Keratinocyte (primary cell): ENCODE measurements around the gene TMEM132C. TPM values are rescaled to one million over a fixed set of nuclear protein-coding genes. Genes with fewer than 3 reads are reported as not detected.

Experiments used
- DNase-seq: peaks from one replicate; pipeline ENCODE4 v3.0.0-alpha.2; 2011; ENCODE audit warnings: low read depth, missing footprints, low spot score
- FAIRE-seq: peaks from 2 replicates; lab custom pipeline; 2011; peaks lifted over from hg19 to GRCh38; lab: Jason Lieb, UNC
- H2AFZ ChIP-seq: 2 replicates; pipeline ENCODE4 v1.6.0; 2012; ENCODE audit warnings: low read length, control low read depth, inconsistent platforms; ENCODE audit not compliant: control insufficient read depth
- H3K27ac ChIP-seq: 2 replicates; pipeline ENCODE4 v1.5.1; 2011; ENCODE audit warnings: low read length; ENCODE audit not compliant: control insufficient read depth, insufficient read depth
- H3K27me3 ChIP-seq: 3 replicates; pipeline ENCODE4 v1.6.0; 2011; ENCODE audit warnings: low read length; ENCODE audit not compliant: control insufficient read depth, insufficient read depth; ENCODE audit errors: extremely low read depth
- H3K36me3 ChIP-seq, 2 experiments: 2 replicates in 1 of 2; 3 replicates in 1 of 2; pipeline ENCODE4 v1.5.1; 2011; ENCODE audit warnings: low read length in 2 of 2, mild to moderate bottlenecking in 1 of 2; ENCODE audit not compliant: control insufficient read depth in 2 of 2, insufficient read depth in 2 of 2; ENCODE audit errors: extremely low read depth in 1 of 2
- H3K4me1 ChIP-seq: 3 replicates; pipeline ENCODE4 v1.5.1; 2011; ENCODE audit warnings: low read length; ENCODE audit not compliant: control insufficient read depth, insufficient read depth; ENCODE audit errors: extremely low read depth
- H3K4me2 ChIP-seq: 3 replicates; pipeline ENCODE4 v1.6.0; 2011; ENCODE audit warnings: low read depth, low read length; ENCODE audit not compliant: control insufficient read depth, insufficient read depth; ENCODE audit errors: extremely low read depth
- H3K4me3 ChIP-seq, 3 experiments: fragments of 200-600 bp in 1 of 3; sonication (generic) in 1 of 3; 2 replicates in 2 of 3; 3 replicates in 1 of 3; pipeline ENCODE4 v1.5.1; 2011 to 2016; ENCODE audit warnings: low read length in 3 of 3, mild to moderate bottlenecking in 3 of 3, control low read depth in 2 of 3, inconsistent platforms in 1 of 3, low read depth in 1 of 3, mixed read lengths in 1 of 3, mixed run types in 1 of 3, moderate library complexity in 1 of 3; ENCODE audit not compliant: control insufficient read depth in 2 of 3, insufficient read depth in 2 of 3; ENCODE audit errors: extremely low read depth in 1 of 3
- H3K79me2 ChIP-seq: 2 replicates; pipeline ENCODE4 v1.6.0; 2012; ENCODE audit warnings: low read length; ENCODE audit not compliant: control insufficient read depth, insufficient read depth
- H3K9ac ChIP-seq: 3 replicates; pipeline ENCODE4 v1.6.0; 2011; ENCODE audit warnings: low read length; ENCODE audit not compliant: control insufficient read depth, insufficient read depth; ENCODE audit errors: extremely low read depth
- H3K9me1 ChIP-seq: 3 replicates; pipeline ENCODE4 v1.6.0; 2011; ENCODE audit warnings: low read length; ENCODE audit not compliant: control insufficient read depth, insufficient read depth; ENCODE audit errors: extremely low read depth
- H3K9me3 ChIP-seq: 2 replicates; pipeline ENCODE4 v1.5.1; 2012; ENCODE audit warnings: low read depth, low read length; ENCODE audit not compliant: control insufficient read depth
- H4K20me1 ChIP-seq: 3 replicates; pipeline ENCODE4 v1.6.0; 2011; ENCODE audit warnings: low read length; ENCODE audit not compliant: control insufficient read depth, insufficient read depth; ENCODE audit errors: extremely low read depth
- EZH2 ChIP-seq: IDR thresholded peaks from one replicate; pipeline ENCODE4 v1.6.1; 2012; ENCODE audit warnings: inconsistent platforms, mild to moderate bottlenecking, low read length, moderate library complexity
- dilution Hi-C: fragments of 300-500 bp; cut with MboI; formaldehyde crosslinking; loops from one replicate; pipeline ENCODE4 v1.7.0; 2020; ENCODE audit warnings: low sequenced_read_pairs; ENCODE audit not compliant: extremely low pct_ligation_motif_present
- polyA plus RNA-seq, 5 experiments: library from polyadenylated mRNA; depleted of rRNA in 3 of 5; stranded (reverse) in 3 of 5; stranded (forward) in 1 of 5; unstranded in 1 of 5; fragments of >200 nt; gene quantifications; 1 replicate in 1 of 5; 2 replicates in 3 of 5; 3 replicates in 1 of 5; pipeline versions ENCODE4 v1.2.1 to v1.2.3, GENCODE V29; 2011 to 2012; ENCODE audit warnings: missing spikeins in 2 of 5, low read depth in 1 of 5, low replicate concordance in 1 of 5
- TF ChIP-seq, protein P1 (sequence below), 3 experiments: IDR thresholded peaks in 1 of 3; conservative IDR thresholded peaks in 1 of 3; optimal IDR thresholded peaks in 1 of 3; 2 replicates in 2 of 3; 3 replicates in 1 of 3; pipeline versions ENCODE3 to v1.5.1; 2011; ENCODE audit warnings: low read length in 3 of 3, mild to moderate bottlenecking in 3 of 3, moderate library complexity in 2 of 3, control low read depth in 1 of 3, inconsistent platforms in 1 of 3; ENCODE audit not compliant: insufficient read depth in 2 of 3; ENCODE audit errors: extremely low read depth in 1 of 3

The TMEM132C gene
- polyA plus RNA-seq, 1 donor (not counting 4 experiments of a cell fraction or from before 2014, with no cell fraction given): not detected

DNA sequence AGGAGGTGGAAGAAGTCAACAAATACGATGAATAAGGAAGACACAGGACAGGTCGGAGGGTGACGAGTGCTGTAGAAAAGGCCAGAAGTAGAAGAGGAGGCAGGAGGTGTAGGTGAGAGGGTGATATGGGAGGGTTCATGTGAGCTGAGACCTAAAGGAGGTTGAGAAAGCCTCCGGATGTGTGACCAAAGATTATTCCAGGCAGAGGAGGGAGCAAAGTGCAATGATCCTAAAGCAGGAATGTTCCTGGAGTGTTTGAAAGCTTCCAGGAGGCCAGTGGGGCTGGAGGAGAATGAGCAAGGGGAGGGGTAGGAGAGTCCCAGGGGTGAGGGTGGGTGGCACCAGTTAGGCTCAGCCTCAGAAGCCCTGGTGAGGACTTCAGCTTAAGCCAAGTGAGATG, 340.0 kb downstream of the TMEM132C start:
- Histone ChIP-seq H3K27ac (no peak overlapping the region), H2AFZ (no peak overlapping the region), H3K4me2 (no peak overlapping the region), H3K79me2 (no peaks in the 10 kb centered on the region), H3K9me3 (peaks cover 6% of the 10 kb centered on the region), H4K20me1 (no peaks in the 10 kb centered on the region), H3K9me1 (no peaks in the 10 kb centered on the region), H3K4me1 (no peaks in the 10 kb centered on the region), H3K4me3 (no peak overlapping the region), H3K36me3 (no peaks in the 10 kb centered on the region), H3K9ac (no peak overlapping the region), H3K27me3 (no peaks in the 10 kb centered on the region)
- dilution Hi-C loops: no loop called here
- TF ChIP-seq EZH2: no peak
- TF ChIP-seq, protein P1, sequence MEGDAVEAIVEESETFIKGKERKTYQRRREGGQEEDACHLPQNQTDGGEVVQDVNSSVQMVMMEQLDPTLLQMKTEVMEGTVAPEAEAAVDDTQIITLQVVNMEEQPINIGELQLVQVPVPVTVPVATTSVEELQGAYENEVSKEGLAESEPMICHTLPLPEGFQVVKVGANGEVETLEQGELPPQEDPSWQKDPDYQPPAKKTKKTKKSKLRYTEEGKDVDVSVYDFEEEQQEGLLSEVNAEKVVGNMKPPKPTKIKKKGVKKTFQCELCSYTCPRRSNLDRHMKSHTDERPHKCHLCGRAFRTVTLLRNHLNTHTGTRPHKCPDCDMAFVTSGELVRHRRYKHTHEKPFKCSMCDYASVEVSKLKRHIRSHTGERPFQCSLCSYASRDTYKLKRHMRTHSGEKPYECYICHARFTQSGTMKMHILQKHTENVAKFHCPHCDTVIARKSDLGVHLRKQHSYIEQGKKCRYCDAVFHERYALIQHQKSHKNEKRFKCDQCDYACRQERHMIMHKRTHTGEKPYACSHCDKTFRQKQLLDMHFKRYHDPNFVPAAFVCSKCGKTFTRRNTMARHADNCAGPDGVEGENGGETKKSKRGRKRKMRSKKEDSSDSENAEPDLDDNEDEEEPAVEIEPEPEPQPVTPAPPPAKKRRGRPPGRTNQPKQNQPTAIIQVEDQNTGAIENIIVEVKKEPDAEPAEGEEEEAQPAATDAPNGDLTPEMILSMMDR (optimal IDR thresholded peaks at IDR 0.05 in 1 of 3, IDR thresholded peaks at IDR 0.05 in 1 of 3, conservative IDR thresholded peaks at IDR 0.05 in 1 of 3; ENCODE audit: extremely low read depth in 1 of 3, insufficient read depth in 2 of 3, low read length in 3 of 3): no peak
- FAIRE-seq (no peak), DNase-seq (no peak)

DNA sequence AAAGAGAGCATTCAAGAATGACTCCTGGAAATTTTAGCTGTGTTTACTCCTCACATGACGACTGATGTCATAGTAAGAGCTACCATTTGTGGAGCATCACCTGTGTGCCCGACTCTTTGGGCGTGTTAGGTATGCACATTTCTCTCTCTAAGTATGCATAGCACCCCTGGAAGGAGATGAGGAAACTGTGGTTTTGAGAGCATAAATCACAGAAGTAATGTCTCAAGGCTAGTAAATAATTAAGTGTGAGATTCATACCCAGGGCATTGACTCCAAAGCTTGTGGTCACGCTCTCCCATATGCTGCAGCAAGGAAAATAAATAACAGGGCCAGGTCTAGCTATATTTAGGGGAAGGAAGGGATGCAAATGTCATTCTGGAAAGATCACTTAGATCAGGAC, 340.7 kb downstream of the TMEM132C start:
- DNase-seq (no peak), FAIRE-seq (no peak)
- Histone ChIP-seq H3K27me3 (no peaks in the 10 kb centered on the region), H3K4me3 (no peak overlapping the region), H3K9me3 (peaks cover 3% of the 10 kb centered on the region), H2AFZ (no peak overlapping the region), H3K4me2 (no peak overlapping the region), H3K27ac (no peak overlapping the region), H3K36me3 (no peaks in the 10 kb centered on the region), H4K20me1 (no peaks in the 10 kb centered on the region), H3K79me2 (no peaks in the 10 kb centered on the region), H3K9ac (no peak overlapping the region), H3K4me1 (no peaks in the 10 kb centered on the region), H3K9me1 (no peaks in the 10 kb centered on the region)
- TF ChIP-seq, protein P1 (optimal IDR thresholded peaks at IDR 0.05 in 1 of 3, IDR thresholded peaks at IDR 0.05 in 1 of 3, conservative IDR thresholded peaks at IDR 0.05 in 1 of 3; ENCODE audit: extremely low read depth in 1 of 3, insufficient read depth in 2 of 3, low read length in 3 of 3): no peak
- no peak for TF ChIP-seq EZH2
- dilution Hi-C loops: no loop called here
